IMR-90 (cell line): ENCODE data around the gene CD244. TPM values are rescaled to one million over a fixed set of nuclear protein-coding genes. Genes with fewer than 3 reads are reported as not detected.

Source experiments
- ATAC-seq: fragments of 200-7000 bp; cut with Tn5 transposase; 2 replicates; pipeline ENCODE4 v1.9.1; 2020; ENCODE audit warnings: low read depth, mild to moderate bottlenecking, moderate library complexity
- BruUV-seq: library from RNA; stranded (reverse); fragments of 400-500 nt; replicated peaks from 2 replicates; lab custom pipeline; 2021; lab: Mats Ljungman, UMichigan
- CTCF ChIA-PET: fragments of 300-600 bp; formaldehyde crosslinking; extraction: SDS; loops from one replicate; lab custom pipeline; 2021; ENCODE audit warnings: antibody characterized with exemption; lab: Yijun Ruan, JAX
- POLR2A ChIA-PET: fragments of 300-600 bp; sonication (Branson Sonifier 250); formaldehyde crosslinking; loops from one replicate; lab custom pipeline; 2022; ENCODE audit warnings: antibody characterized with exemption; ENCODE audit not compliant: unreplicated experiment; lab: Charles Lee
- DNase-seq: peaks from one replicate; pipeline ENCODE4 v3.0.0; 2013
- H2AFZ ChIP-seq: replicated peaks from 2 replicates; pipeline ENCODE3; 2013; ENCODE audit warnings: low read length, mild to moderate bottlenecking; ENCODE audit not compliant: poor library complexity
- H2AK5ac ChIP-seq: 2 replicates; pipeline ENCODE4 v1.6.1; 2013; ENCODE audit warnings: low read depth, low read length, inconsistent platforms
- H2AK9ac ChIP-seq: replicated peaks from 2 replicates; pipeline ENCODE3; 2013; ENCODE audit warnings: mild to moderate bottlenecking, low read depth, low read length, moderate library complexity; ENCODE audit not compliant: poor library complexity
- H2BK120ac ChIP-seq: 2 replicates; pipeline ENCODE4 v1.6.1; 2013; ENCODE audit warnings: low read depth, low read length, inconsistent platforms
- H2BK15ac ChIP-seq: 3 replicates; pipeline ENCODE4 v1.6.1; 2013; ENCODE audit warnings: low read depth, low read length, inconsistent platforms
- H2BK20ac ChIP-seq: 2 replicates; pipeline ENCODE4 v1.6.1; 2013; ENCODE audit warnings: low read depth, mild to moderate bottlenecking, inconsistent platforms, low read length, moderate library complexity
- H2BK5ac ChIP-seq: 2 replicates; pipeline ENCODE4 v1.6.1; 2013; ENCODE audit warnings: mild to moderate bottlenecking, low read depth, low read length, inconsistent platforms; ENCODE audit not compliant: poor library complexity, severe bottlenecking
- H3K14ac ChIP-seq: replicated peaks from 2 replicates; pipeline ENCODE4 v1.6.1; 2013; ENCODE audit warnings: low read depth, low read length, inconsistent platforms
- H3K18ac ChIP-seq: 2 replicates; pipeline ENCODE4 v1.6.1; 2013; ENCODE audit warnings: low read depth, low read length, control low read depth
- H3K23ac ChIP-seq: 2 replicates; pipeline ENCODE4 v1.6.1; 2013; ENCODE audit warnings: low read depth, low read length, inconsistent platforms
- H3K27ac ChIP-seq: 2 replicates; pipeline ENCODE4 v1.5.1; 2013; ENCODE audit warnings: mild to moderate bottlenecking, control low read depth, low read length; ENCODE audit not compliant: insufficient read depth
- H3K27me3 ChIP-seq: 2 replicates; pipeline ENCODE4 v1.6.1; 2013; ENCODE audit warnings: low read length; ENCODE audit not compliant: control insufficient read depth, insufficient read depth
- H3K36me3 ChIP-seq: 2 replicates; pipeline ENCODE4 v1.6.1; 2013; ENCODE audit warnings: low read length, mixed read lengths; ENCODE audit not compliant: control insufficient read depth, insufficient read depth
- H3K4ac ChIP-seq: 2 replicates; pipeline ENCODE4 v1.6.1; 2013; ENCODE audit warnings: low read depth, low read length, inconsistent platforms
- H3K4me1 ChIP-seq: 2 replicates; pipeline ENCODE4 v1.6.1; 2013; ENCODE audit warnings: low read length, mixed read lengths; ENCODE audit not compliant: control insufficient read depth, insufficient read depth
- H3K4me2 ChIP-seq: 2 replicates; pipeline ENCODE4 v1.6.1; 2013; ENCODE audit warnings: low read depth, mild to moderate bottlenecking, control low read depth, low read length, moderate library complexity
- H3K4me3 ChIP-seq: 2 replicates; pipeline ENCODE4 v1.5.1; 2013; ENCODE audit warnings: low read depth, mild to moderate bottlenecking, control low read depth, low read length, moderate library complexity; ENCODE audit not compliant: insufficient read depth
- H3K56ac ChIP-seq: 2 replicates; pipeline ENCODE4 v1.6.1; 2013; ENCODE audit warnings: low read length, inconsistent platforms; ENCODE audit not compliant: insufficient read depth; ENCODE audit errors: extremely low read depth
- H3K79me1 ChIP-seq, 2 experiments: 2 replicates each; pipeline ENCODE4 v1.6.1; 2013; ENCODE audit warnings: low read length in 2 of 2, inconsistent platforms in 1 of 2, low read depth in 1 of 2
- H3K9ac ChIP-seq: 2 replicates; pipeline ENCODE4 v1.6.1; 2013; ENCODE audit warnings: low read depth, low read length, control low read depth
- H3K9me1 ChIP-seq: 2 replicates; pipeline ENCODE4 v1.6.1; 2013; ENCODE audit warnings: low read length, inconsistent platforms; ENCODE audit not compliant: insufficient read depth
- H3K9me3 ChIP-seq: 2 replicates; pipeline ENCODE4 v1.6.1; 2013; ENCODE audit warnings: low read length; ENCODE audit not compliant: control insufficient read depth, insufficient read depth
- H4K20me1 ChIP-seq: 2 replicates; pipeline ENCODE4 v1.6.1; 2013; ENCODE audit warnings: low read length, inconsistent platforms; ENCODE audit not compliant: insufficient read depth
- H4K5ac ChIP-seq: 2 replicates; pipeline ENCODE4 v1.6.1; 2013; ENCODE audit warnings: mild to moderate bottlenecking, low read depth, low read length, control low read depth
- H4K8ac ChIP-seq, 2 experiments: 2 replicates each; pipeline ENCODE4 v1.6.1; 2013; ENCODE audit warnings: low read depth in 2 of 2, low read length in 2 of 2, control low read depth in 1 of 2, inconsistent platforms in 1 of 2
- H4K91ac ChIP-seq: 2 replicates; pipeline ENCODE4 v1.6.1; 2013; ENCODE audit warnings: low read depth, low read length, inconsistent platforms; ENCODE audit not compliant: insufficient read depth
- BHLHE40 ChIP-seq: fragments of 150-350 bp; IDR thresholded peaks from 2 replicates; pipeline ENCODE4 v1.6.1; 2016; ENCODE audit warnings: mild to moderate bottlenecking, low read depth, low read length
- CEBPB ChIP-seq: IDR thresholded peaks from 2 replicates; pipeline ENCODE4 v1.6.1; 2012; ENCODE audit warnings: low read depth, low read length, improper control_type of control experiment
- CHD1 ChIP-seq: IDR thresholded peaks from 2 replicates; pipeline ENCODE4 v1.6.1; 2012; ENCODE audit warnings: low read depth, low read length, improper control_type of control experiment
- FOS ChIP-seq: fragments of 150-350 bp; IDR thresholded peaks from 2 replicates; pipeline ENCODE4 v1.6.1; 2016; ENCODE audit warnings: low read depth, low read length
- MAFK ChIP-seq: IDR thresholded peaks from 2 replicates; pipeline ENCODE4 v1.6.1; 2012; ENCODE audit warnings: low read depth, low read length, improper control_type of control experiment
- MAZ ChIP-seq: IDR thresholded peaks from 2 replicates; pipeline ENCODE4 v1.6.1; 2012; ENCODE audit warnings: low read depth, mild to moderate bottlenecking, low read length, improper control_type of control experiment, moderate library complexity, borderline replicate concordance
- MXI1 ChIP-seq: IDR thresholded peaks from 2 replicates; pipeline ENCODE4 v1.6.1; 2012; ENCODE audit warnings: low read depth, mild to moderate bottlenecking, low read length, moderate library complexity, borderline replicate concordance
- NFE2L2 ChIP-seq: fragments of 150-350 bp; IDR thresholded peaks from 2 replicates; pipeline ENCODE4 v1.6.1; 2016; ENCODE audit warnings: low read depth, mild to moderate bottlenecking, low read length
- POLR2A ChIP-seq: IDR thresholded peaks from 2 replicates; pipeline ENCODE4 v1.6.1; 2012; ENCODE audit warnings: mild to moderate bottlenecking, low read depth, low read length
- RAD21 ChIP-seq: IDR thresholded peaks from 2 replicates; pipeline ENCODE4 v1.6.1; 2012; ENCODE audit warnings: low read length, improper control_type of control experiment
- RCOR1 ChIP-seq: IDR thresholded peaks from 2 replicates; pipeline ENCODE4 v1.6.1; 2012; ENCODE audit warnings: mild to moderate bottlenecking, low read length, improper control_type of control experiment; ENCODE audit not compliant: insufficient replicate concordance
- RFX5 ChIP-seq: IDR thresholded peaks from 2 replicates; pipeline ENCODE4 v1.8.0; 2012; ENCODE audit warnings: low read depth, mild to moderate bottlenecking, low read length, moderate library complexity
- SMC3 ChIP-seq: fragments of 150-350 bp; IDR thresholded peaks from 2 replicates; pipeline ENCODE4 v1.6.1; 2016; ENCODE audit warnings: low read depth, mild to moderate bottlenecking, antibody characterized with exemption, low read length, moderate library complexity
- WGBS, 2 experiments: methylation state at CpG; one replicate each; pipeline versions ENCODE4 v1.1.5 to v1.1.7; 2013; ENCODE audit warnings: missing lambda C conversion rate in 2 of 2; ENCODE audit not compliant: insufficient read length in 1 of 2; ENCODE audit errors: extremely low coverage in 2 of 2; 5-methylcytosine and 5-hydroxymethylcytosine counted together
- dilution Hi-C: fragments of 300-500 bp; cut with HindIII; formaldehyde crosslinking; loops from one replicate; pipeline ENCODE4 v1.14.3; 2018; ENCODE audit warnings: low sequenced_read_pairs; ENCODE audit not compliant: unreplicated experiment
- in situ Hi-C: fragments of 300-500 bp; cut with MboI; formaldehyde crosslinking; loops from 3 replicates; pipeline ENCODE4 v1.14.3; 2019; ENCODE audit warnings: low sequenced_read_pairs, inconsistent platforms, mixed read lengths
- intact Hi-C: fragments of 100-400 bp; cut with micrococcal nuclease; formaldehyde crosslinking; loops from 2 replicates; pipeline ENCODE4 v1.10.0; 2022
- polyA plus RNA-seq, 3 experiments: library from polyadenylated mRNA; depleted of rRNA; stranded (reverse); fragments of >200 nt; gene quantifications; 2 replicates each; pipeline ENCODE4 v1.2.3, GENCODE V29; 2012; ENCODE audit warnings: low replicate concordance in 1 of 3
- total RNA-seq: library from RNA; depleted of rRNA; stranded (reverse); fragments of >200 nt; gene quantifications from 2 replicates; pipeline ENCODE4 v1.2.3, GENCODE V29; 2012
- TF ChIP-seq, protein P1 (sequence below): conservative IDR thresholded peaks from 2 replicates; pipeline ENCODE4 v1.5.1; 2012; ENCODE audit warnings: mild to moderate bottlenecking, low read depth, low read length, improper control_type of control experiment
- TF ChIP-seq, protein P2 (sequence below): fragments of 150-350 bp; IDR thresholded peaks from 2 replicates; pipeline ENCODE4 v1.6.1; 2016; ENCODE audit warnings: low read depth, mild to moderate bottlenecking, low read length, moderate library complexity, borderline replicate concordance

CD244 gene
- total and polyA plus RNA-seq, 2 of the 4 experiments (the other 2 are of a cell fraction) = not detected

DNA sequence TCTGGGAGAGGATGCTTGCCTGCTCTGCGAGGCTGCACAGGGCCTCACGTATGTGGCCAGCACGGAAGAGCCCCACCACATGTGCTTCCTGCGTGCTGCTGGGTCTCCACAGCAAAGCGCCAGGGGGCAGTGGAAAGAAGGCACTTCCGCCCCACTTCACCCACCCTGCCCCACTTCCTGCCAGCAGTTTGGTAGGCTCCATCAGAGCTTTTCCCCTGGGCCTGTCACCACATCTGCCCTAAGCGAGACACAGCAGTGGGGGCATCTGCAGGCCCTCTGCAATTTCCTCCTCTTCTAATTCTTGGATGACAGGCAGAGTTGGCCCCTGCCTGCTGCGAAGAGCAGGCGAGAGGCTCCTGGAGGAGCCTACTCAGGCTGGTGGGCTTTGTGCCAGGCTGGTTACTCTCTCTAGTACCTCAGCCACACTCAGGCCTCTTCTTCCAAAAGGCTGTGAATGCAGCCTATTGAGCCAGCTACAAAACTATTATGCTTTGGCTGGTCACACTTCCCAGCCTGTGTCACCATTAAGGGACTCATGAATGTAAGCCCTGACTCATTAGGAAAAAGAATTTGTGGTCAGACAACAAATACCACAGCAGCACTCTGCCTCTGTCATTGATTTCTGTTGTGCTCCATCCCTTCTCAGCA, 25.0 kb downstream of the CD244 start:
- no peaks in the 10 kb centered on the region for H3K36me3 ChIP-seq
- H3K56ac ChIP-seq = no peak overlapping the region
- no TSS peak for BruUV-seq
- H2AK5ac ChIP-seq = no peak overlapping the region
- no peaks in the 10 kb centered on the region for H4K20me1 ChIP-seq
- no peak overlapping the region for H2BK120ac ChIP-seq
- no peak overlapping the region for H3K4me3 ChIP-seq
- H3K14ac ChIP-seq = no peak overlapping the region
- H4K8ac ChIP-seq = no peak overlapping the region
- H3K9ac ChIP-seq = no peak overlapping the region
- H3K18ac ChIP-seq = no peak overlapping the region
- dilution Hi-C loops (no loop called here), intact Hi-C loops (no loop called here), in situ Hi-C loops (no loop called here)
- no peak overlapping the region for H2BK5ac ChIP-seq
- no peak overlapping the region for H3K4me2 ChIP-seq
- H3K79me1 ChIP-seq = no peaks in the 10 kb centered on the region
- H2BK20ac ChIP-seq = no peak overlapping the region
- H3K27ac ChIP-seq = no peak overlapping the region
- H3K4ac ChIP-seq = no peak overlapping the region
- ChIA-PET CTCF (interaction anchor here (1.3 kb wide), 1 partner anchor 10 kb away, joined by 3 read pairs; no protein-coding TSS in a partner anchor), POLR2A (no interaction called here)
- no peaks in the 10 kb centered on the region for H3K9me3 ChIP-seq
- TF ChIP-seq CHD1 (no peak), MAFK (no peak), FOS (no peak), MAZ (no peak), MXI1 (no peak), SMC3 (no peak), RAD21 (no peak), NFE2L2 (no peak), CEBPB (no peak), BHLHE40 (no peak), RFX5 (no peak), POLR2A (no peak), RCOR1 (no peak)
- TF ChIP-seq, protein P1, sequence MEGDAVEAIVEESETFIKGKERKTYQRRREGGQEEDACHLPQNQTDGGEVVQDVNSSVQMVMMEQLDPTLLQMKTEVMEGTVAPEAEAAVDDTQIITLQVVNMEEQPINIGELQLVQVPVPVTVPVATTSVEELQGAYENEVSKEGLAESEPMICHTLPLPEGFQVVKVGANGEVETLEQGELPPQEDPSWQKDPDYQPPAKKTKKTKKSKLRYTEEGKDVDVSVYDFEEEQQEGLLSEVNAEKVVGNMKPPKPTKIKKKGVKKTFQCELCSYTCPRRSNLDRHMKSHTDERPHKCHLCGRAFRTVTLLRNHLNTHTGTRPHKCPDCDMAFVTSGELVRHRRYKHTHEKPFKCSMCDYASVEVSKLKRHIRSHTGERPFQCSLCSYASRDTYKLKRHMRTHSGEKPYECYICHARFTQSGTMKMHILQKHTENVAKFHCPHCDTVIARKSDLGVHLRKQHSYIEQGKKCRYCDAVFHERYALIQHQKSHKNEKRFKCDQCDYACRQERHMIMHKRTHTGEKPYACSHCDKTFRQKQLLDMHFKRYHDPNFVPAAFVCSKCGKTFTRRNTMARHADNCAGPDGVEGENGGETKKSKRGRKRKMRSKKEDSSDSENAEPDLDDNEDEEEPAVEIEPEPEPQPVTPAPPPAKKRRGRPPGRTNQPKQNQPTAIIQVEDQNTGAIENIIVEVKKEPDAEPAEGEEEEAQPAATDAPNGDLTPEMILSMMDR = no peak
- TF ChIP-seq, protein P2, sequence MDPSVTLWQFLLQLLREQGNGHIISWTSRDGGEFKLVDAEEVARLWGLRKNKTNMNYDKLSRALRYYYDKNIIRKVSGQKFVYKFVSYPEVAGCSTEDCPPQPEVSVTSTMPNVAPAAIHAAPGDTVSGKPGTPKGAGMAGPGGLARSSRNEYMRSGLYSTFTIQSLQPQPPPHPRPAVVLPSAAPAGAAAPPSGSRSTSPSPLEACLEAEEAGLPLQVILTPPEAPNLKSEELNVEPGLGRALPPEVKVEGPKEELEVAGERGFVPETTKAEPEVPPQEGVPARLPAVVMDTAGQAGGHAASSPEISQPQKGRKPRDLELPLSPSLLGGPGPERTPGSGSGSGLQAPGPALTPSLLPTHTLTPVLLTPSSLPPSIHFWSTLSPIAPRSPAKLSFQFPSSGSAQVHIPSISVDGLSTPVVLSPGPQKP = no peak
- H4K91ac ChIP-seq = no peak overlapping the region
- WGBS, 2 experiments = 40% methylated on average over 1 of the region's 9 CpGs; no CpG with 5 or more reads in 1 of the 2 experiments
- H2BK15ac ChIP-seq = no peak overlapping the region
- no peak overlapping the region for H4K5ac ChIP-seq
- no peaks in the 10 kb centered on the region for H3K4me1 ChIP-seq
- ATAC-seq = no peak
- H3K23ac ChIP-seq = no peak overlapping the region
- no peak overlapping the region for H2AFZ ChIP-seq
- no peak overlapping the region for H2AK9ac ChIP-seq
- H3K9me1 ChIP-seq = no peaks in the 10 kb centered on the region
- peaks cover 8% of the 10 kb centered on the region for H3K27me3 ChIP-seq
- DNase-seq = no peak
